GM19467 (cell line): ENCODE results near the gene HNRNPL.
A peak's percentile ranks its signal among the peaks of the same experiment; 100 is the strongest.
"Not testable (repeated sequence)": the region's sequence is repeated elsewhere in the genome, so short reads cannot be mapped to it uniquely, and the experiment has no call there.

Experiments used
- ATAC-seq: cut with Tn5 transposase; IDR thresholded peaks from one replicate; pipeline ENCODE4 v1.9.1; 2021; ENCODE audit warnings: mild to moderate bottlenecking, moderate library complexity; ENCODE audit not compliant: unreplicated experiment

HNRNPL gene

GRCh38 chr19:38805180-38805579 lies 44.6 kb downstream of the HNRNPL start:
- ATAC-seq: no peak

DNA sequence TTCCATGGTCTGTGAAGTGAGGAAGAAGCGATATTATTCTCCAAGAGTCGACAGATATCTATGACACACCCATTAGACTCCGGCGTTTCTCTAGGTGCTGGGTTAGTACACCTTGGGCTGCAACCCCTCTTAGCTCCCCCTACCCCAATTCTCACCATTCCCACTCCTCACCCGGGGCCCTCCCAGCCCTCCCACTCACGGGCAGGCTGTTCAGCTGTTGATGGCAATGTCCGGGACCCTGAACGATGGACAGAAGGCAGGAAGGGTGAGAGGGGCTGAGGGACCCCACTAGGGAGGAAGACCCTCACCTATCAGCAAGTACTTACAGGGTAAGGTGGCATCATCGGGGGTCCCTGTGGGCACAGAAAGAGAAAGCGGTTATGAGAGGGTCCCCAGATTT lies 46.2 kb downstream of the HNRNPL start:
- ATAC-seq: no peak

GRCh38 chr19:38801359-38802095 lies 48.3 kb downstream of the HNRNPL start:
- no peak for ATAC-seq

DNA sequence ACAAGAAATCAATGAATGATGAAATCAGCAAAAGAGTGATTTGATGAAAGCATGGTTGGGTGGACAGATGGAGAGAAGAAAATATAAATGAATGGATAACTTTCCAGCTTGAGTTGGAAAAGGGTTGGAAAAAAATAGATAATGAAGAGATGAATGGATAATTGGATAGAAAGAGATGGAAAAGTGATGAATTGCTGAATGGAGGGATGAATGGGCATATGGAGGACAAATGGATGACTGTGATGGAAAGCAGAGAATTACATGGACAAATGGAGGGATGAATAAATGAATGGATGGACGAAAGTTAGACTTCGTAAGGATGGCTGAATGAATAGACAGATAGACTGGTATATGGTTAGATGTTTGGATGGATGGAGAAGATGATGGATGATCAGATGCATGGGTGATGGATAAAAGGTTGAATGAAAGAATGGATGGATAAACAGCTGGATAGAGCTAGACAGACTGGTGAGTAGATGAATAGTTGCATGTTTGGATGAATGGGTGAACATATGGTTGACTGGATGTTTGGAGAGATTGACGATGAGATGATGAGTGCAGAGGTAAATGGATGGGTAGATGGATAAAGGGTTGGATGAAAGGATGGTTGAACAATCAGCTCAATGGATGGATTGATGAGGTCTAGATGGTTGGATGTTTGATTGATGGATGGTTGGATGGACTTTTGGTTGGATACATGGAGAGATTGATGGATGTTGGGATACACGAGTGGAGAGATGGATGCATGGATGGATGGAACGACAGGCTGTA lies 49.0 kb downstream of the HNRNPL start:
- no peak for ATAC-seq

- ATAC-seq: no peak
Observed at GRCh38 chr19:38799104-38799503, 50.7 kb downstream of the HNRNPL start.

GRCh38 chr19:38797781-38798180 lies 52.0 kb downstream of the HNRNPL start:
- ATAC-seq: not testable (repeated sequence)

- ATAC-seq: no peak
Observed at GRCh38 chr19:38796154-38796553, 53.6 kb downstream of the HNRNPL start.

DNA sequence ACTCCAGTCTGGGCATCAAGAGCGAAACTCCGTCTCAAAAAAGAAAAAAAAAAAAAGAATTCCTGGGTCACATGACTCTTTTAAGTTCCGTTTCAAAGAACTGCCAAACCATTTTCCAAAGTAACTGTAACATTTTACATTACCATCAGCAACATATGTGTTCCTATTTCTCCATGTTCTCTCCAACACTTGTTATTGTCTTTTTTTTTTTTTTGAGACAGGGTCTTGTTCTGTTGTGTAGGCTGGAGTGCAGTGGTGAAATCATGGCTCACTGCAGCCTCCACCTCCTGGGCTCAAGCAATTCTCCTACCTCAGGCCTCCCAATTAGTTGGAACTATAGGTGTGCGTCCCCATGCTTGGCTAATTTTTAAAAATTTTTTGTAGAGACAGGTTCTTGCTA lies 54.2 kb downstream of the HNRNPL start:
- no peak for ATAC-seq

- ATAC-seq: no peak
Observed at GRCh38 chr19:38793671-38794070, 56.1 kb downstream of the HNRNPL start.

DNA sequence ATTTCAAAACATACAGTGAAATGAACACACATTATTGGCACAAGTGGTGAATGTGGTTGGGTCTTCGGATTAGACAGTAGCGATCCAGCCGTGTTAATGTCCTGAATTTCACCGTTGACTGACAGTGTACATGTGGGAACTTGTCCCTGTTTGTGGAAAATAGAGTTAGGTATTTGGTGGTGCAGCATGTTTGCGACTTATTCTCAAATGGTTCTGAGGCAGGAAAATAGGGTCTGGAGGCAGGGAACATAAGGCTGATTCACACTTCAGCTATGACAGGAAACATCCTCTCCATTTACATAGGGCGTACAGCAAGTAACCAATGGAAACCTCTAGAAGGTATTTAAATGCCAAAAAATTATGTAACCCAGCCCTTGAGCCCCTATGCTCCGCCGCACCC lies 56.6 kb downstream of the HNRNPL start:
- no peak for ATAC-seq

- no peak for ATAC-seq
Observed at GRCh38 chr19:38792250-38793111, 57.3 kb downstream of the HNRNPL start.

- ATAC-seq: peak; percentile 56
Observed at GRCh38 chr19:38791451-38792064, 58.2 kb downstream of the HNRNPL start.

- not testable (repeated sequence) for ATAC-seq
Observed at GRCh38 chr19:38790507-38791403, 59.0 kb downstream of the HNRNPL start.

- ATAC-seq: no peak
Observed at GRCh38 chr19:38788478-38789243, 61.1 kb downstream of the HNRNPL start, which contains the start of gene LGALS7B. LGALS7B (plus strand) TSS chr19:38789200; CDS start chr19:38789227, 27 bp downstream.

GRCh38 chr19:38786572-38787265 lies 63.1 kb downstream of the HNRNPL start:
- ATAC-seq: no peak
